Umbilical cord (tissue), 2 donors: ENCODE data around the gene C2CD2. TPM values are rescaled to one million over a fixed set of nuclear protein-coding genes. Genes with fewer than 3 reads are reported as not detected.

Experiments used
- DNase-seq: peaks from one replicate; pipeline ENCODE4 v3.0.0-alpha.2; 2015; ENCODE audit warnings: low spot score
- total RNA-seq: library from RNA; depleted of rRNA; stranded (reverse); fragments of >200 nt; gene quantifications from one replicate; pipeline ENCODE4 v1.2.3, GENCODE V29; 2014; ENCODE audit warnings: low replicate concordance; ENCODE audit not compliant: insufficient read depth

The C2CD2 gene
- total RNA-seq, 1 donor from 2014 or later = 12.5 TPM

DNA sequence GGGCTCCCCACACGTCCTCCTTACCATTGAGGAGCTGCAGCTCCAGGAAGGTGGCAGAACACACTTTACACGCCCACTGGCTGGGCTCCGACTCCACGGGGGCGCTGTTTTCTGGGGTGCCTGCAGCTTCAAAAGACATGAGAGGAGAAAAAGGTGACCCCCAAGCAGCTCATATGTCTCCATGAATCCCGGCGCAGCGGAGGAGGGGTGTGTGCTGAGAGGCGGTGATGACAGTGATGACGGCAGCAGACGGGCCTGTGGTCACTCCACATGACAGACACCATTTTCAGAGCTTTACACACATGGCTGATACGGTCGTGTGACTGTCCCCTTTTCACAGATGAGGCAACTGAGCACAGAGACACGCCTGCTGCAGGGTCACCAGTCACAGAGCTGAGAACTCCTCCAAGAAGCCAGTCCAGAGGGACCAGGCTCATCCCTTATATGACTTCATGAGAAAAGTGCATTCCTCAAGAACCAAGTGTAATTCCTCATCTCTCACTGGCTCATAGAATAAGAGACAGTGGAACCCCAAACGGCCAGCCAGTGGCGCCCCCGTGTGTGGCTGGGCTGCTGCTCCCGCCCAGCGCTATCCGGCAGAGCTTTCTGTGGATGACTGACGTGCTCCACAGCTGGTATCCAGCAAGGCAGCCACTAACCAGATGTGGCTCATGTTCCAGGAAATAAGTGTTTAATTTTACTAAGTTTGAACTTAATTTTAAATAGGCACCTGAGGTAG is 106.6 kb downstream of the C2CD2 start:
- DNase-seq = peak; percentile 8

DNA sequence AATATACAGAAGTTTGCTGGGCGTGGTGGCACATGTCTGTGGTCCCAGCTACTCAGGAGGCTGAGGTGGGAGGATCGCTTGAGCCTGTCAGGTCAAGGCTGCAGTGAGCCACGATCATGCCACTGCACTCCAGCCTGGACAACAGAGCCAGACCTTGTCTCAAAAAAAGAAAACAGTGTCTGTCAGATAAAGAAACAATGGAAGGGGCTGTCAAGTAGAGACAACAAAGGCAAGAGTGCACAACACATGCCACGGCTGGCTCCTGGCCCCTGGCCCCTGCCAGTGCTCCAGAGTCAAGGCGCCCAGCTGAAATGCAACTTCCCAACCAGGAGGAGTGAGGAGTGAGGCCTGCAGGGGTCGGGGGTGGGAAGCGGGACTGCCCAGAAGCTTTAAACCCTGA is 107.3 kb downstream of the C2CD2 start:
- no peak for DNase-seq

- no peak for DNase-seq
Measured at GRCh38 chr21:41846033-41846317, 107.8 kb downstream of the C2CD2 start.

- DNase-seq = no peak
Measured at GRCh38 chr21:41845310-41846032, 108.3 kb downstream of the C2CD2 start.

- no peak for DNase-seq
Measured at GRCh38 chr21:41843584-41843983, 110.2 kb downstream of the C2CD2 start.

DNA sequence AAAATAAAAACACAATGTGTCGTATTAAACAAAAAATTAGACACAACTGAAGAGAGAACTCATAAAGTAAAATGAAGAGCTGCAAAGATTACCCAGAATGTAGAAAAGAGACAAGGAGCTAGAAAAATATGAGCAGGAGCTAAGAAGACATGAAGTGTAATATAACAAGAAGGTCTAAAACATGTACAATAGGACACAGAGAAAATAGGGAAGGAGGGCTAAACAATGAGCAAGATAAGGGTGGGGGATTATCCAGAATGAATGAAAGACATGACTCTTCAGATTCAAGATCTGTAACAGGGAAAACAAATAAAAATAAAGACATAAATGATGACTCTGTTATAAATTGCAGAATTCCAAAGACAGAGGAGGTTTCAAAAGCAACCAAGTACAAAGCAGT is 112.9 kb downstream of the C2CD2 start:
- DNase-seq = no peak

- DNase-seq = no peak
Measured at GRCh38 chr21:41839387-41840000, 114.3 kb downstream of the C2CD2 start.

GRCh38 chr21:41837756-41838297 is 116.0 kb downstream of the C2CD2 start:
- no peak for DNase-seq

GRCh38 chr21:41836166-41837015 is 117.4 kb downstream of the C2CD2 start:
- no peak for DNase-seq

DNA sequence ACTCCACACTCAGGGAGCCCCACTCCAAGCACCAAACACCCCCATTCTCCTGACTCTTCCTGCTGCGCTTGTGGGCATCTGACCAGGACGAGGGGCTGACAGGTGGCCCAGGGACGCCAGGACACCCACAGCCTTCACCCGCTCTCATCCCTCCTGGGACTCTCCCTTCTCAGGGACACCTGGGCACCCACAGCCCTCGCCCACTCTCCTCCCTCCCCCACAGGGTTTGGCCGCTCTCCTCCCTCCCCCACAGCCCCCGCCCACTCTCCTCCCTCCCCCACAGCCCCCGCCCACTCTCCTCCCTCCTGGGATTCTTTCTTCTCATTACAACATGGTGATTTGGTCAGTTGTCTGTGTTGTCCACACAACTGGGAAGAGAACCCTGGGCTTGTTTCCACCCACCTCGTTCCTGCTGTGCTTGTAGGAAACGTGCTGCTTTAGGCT is 118.1 kb downstream of the C2CD2 start:
- no peak for DNase-seq

Other genes starting within 250 kb of the C2CD2 start
- 9.4 TPM for gene RIPK4, start 187.0 kb downstream of the C2CD2 start, total RNA-seq
- 4.3 TPM for gene PRDM15, start 74.7 kb downstream of the C2CD2 start, total RNA-seq
- gene ZBTB21, start 56.3 kb upstream of the C2CD2 start, total RNA-seq = 12.5 TPM
- 0.48 TPM for gene UMODL1, start 117.3 kb upstream of the C2CD2 start, total RNA-seq